ENCODE data around the gene LAMC1.

- TF ChIP-seq, protein P1, sequence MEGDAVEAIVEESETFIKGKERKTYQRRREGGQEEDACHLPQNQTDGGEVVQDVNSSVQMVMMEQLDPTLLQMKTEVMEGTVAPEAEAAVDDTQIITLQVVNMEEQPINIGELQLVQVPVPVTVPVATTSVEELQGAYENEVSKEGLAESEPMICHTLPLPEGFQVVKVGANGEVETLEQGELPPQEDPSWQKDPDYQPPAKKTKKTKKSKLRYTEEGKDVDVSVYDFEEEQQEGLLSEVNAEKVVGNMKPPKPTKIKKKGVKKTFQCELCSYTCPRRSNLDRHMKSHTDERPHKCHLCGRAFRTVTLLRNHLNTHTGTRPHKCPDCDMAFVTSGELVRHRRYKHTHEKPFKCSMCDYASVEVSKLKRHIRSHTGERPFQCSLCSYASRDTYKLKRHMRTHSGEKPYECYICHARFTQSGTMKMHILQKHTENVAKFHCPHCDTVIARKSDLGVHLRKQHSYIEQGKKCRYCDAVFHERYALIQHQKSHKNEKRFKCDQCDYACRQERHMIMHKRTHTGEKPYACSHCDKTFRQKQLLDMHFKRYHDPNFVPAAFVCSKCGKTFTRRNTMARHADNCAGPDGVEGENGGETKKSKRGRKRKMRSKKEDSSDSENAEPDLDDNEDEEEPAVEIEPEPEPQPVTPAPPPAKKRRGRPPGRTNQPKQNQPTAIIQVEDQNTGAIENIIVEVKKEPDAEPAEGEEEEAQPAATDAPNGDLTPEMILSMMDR (IDR thresholded peaks at IDR 0.05): no peak
- TF ChIP-seq POLR2A (IDR thresholded peaks at IDR 0.05): no peak
- TF ChIP-seq POLR2AphosphoS5 (IDR thresholded peaks at IDR 0.05): no peak
These were observed 138.2 kb downstream of the LAMC1 start for GRCh38 chr1:183161391-183161790.
